OCI-LY3 (cell line): ENCODE measurements around the gene BASP1.
"Not testable (repeated sequence)": the region's sequence is repeated elsewhere in the genome, so short reads cannot be mapped to it uniquely, and the experiment has no call there.

Experiments used
- H2AFZ ChIP-seq: fragments of 200-600, 300-600 bp; shearing (Covaris generic); 2 replicates; pipeline ENCODE4 v1.6.0; 2014; ENCODE audit warnings: antibody characterized with exemption, low read depth, low read length
- H3K27ac ChIP-seq: fragments of 200-600, 300-600 bp; sonication (generic); 2 replicates; pipeline ENCODE4 v1.5.1; 2014; ENCODE audit warnings: mild to moderate bottlenecking, low read length, moderate library complexity, mixed read lengths
- H3K27me3 ChIP-seq: fragments of 200-600, 300-600 bp; sonication (generic); 2 replicates; pipeline ENCODE4 v1.6.1; 2014; ENCODE audit warnings: low read depth, low read length, mixed read lengths
- H3K36me3 ChIP-seq: fragments of 200-600, 300-600 bp; sonication (generic); replicated peaks from 2 replicates; pipeline ENCODE3; 2014; ENCODE audit warnings: low read depth, low read length, mixed read lengths
- H3K4me1 ChIP-seq: fragments of 300-600, 200-600 bp; sonication (generic); 2 replicates; pipeline ENCODE4 v1.6.1; 2014; ENCODE audit warnings: low read length, mixed read lengths
- H3K4me2 ChIP-seq: fragments of 200-600, 300-600 bp; sonication (generic); 2 replicates; pipeline ENCODE4 v1.6.1; 2014; ENCODE audit warnings: low read length, mixed read lengths
- H3K4me3 ChIP-seq: fragments of 300-600, 200-600 bp; sonication (generic); 2 replicates; pipeline ENCODE4 v1.5.1; 2014; ENCODE audit warnings: antibody characterized with exemption, mild to moderate bottlenecking, low read length, moderate library complexity
- H3K79me2 ChIP-seq: fragments of 300-600, 200-600 bp; shearing (Covaris generic); 2 replicates; pipeline ENCODE4 v1.6.1; 2014; ENCODE audit warnings: mild to moderate bottlenecking, low read length, mixed read lengths
- H3K9ac ChIP-seq: fragments of 300-600, 200-600 bp; shearing (Covaris generic); 2 replicates; pipeline ENCODE4 v1.6.0; 2014; ENCODE audit warnings: mild to moderate bottlenecking, low read length, moderate library complexity
- H3K9me3 ChIP-seq: fragments of 200-600, 300-600 bp; shearing (Covaris generic); 2 replicates; pipeline ENCODE4 v1.6.1; 2014; ENCODE audit warnings: low read length, mixed read lengths; ENCODE audit not compliant: insufficient read depth
- H4K20me1 ChIP-seq: fragments of 200-600, 300-600 bp; sonication (generic); 2 replicates; pipeline ENCODE4 v1.6.1; 2016; ENCODE audit warnings: low read length, mixed read lengths; ENCODE audit not compliant: insufficient read depth
- EZH2phosphoT487 ChIP-seq: fragments of 200-600 bp; shearing (Covaris generic); IDR thresholded peaks from 2 replicates; pipeline ENCODE4 v1.6.1; 2018; ENCODE audit warnings: antibody characterized with exemption, mixed run types, low read depth
- TF ChIP-seq, protein P1 (sequence below): fragments of 200-600, 300-600 bp; sonication (generic); IDR thresholded peaks from 2 replicates; pipeline ENCODE4 v1.5.1; 2014; ENCODE audit warnings: antibody characterized with exemption, low read length, low read depth

Gene BASP1

GRCh38 chr5:17308326-17309065, 91.1 kb downstream of the BASP1 start:
- Histone ChIP-seq H3K36me3 (no peaks in the 10 kb centered on the region), H3K4me1 (no peaks in the 10 kb centered on the region), H3K9me3 (no peaks in the 10 kb centered on the region), H4K20me1 (no peaks in the 10 kb centered on the region), H2AFZ (no peak overlapping the region), H3K4me3 (no peak overlapping the region), H3K27ac (no peak overlapping the region), H3K4me2 (no peak overlapping the region), H3K27me3 (no peaks in the 10 kb centered on the region), H3K79me2 (no peaks in the 10 kb centered on the region), H3K9ac (no peak overlapping the region)
- TF ChIP-seq, protein P1, sequence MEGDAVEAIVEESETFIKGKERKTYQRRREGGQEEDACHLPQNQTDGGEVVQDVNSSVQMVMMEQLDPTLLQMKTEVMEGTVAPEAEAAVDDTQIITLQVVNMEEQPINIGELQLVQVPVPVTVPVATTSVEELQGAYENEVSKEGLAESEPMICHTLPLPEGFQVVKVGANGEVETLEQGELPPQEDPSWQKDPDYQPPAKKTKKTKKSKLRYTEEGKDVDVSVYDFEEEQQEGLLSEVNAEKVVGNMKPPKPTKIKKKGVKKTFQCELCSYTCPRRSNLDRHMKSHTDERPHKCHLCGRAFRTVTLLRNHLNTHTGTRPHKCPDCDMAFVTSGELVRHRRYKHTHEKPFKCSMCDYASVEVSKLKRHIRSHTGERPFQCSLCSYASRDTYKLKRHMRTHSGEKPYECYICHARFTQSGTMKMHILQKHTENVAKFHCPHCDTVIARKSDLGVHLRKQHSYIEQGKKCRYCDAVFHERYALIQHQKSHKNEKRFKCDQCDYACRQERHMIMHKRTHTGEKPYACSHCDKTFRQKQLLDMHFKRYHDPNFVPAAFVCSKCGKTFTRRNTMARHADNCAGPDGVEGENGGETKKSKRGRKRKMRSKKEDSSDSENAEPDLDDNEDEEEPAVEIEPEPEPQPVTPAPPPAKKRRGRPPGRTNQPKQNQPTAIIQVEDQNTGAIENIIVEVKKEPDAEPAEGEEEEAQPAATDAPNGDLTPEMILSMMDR = no peak
- TF ChIP-seq EZH2phosphoT487 = no peak

GRCh38 chr5:17309462-17309861, 92.0 kb downstream of the BASP1 start:
- no peak overlapping the region for H3K27ac ChIP-seq
- no peak for TF ChIP-seq EZH2phosphoT487
- TF ChIP-seq, protein P1 = no peak
- H4K20me1 ChIP-seq = no peaks in the 10 kb centered on the region
- H3K9ac ChIP-seq = no peak overlapping the region
- no peaks in the 10 kb centered on the region for H3K27me3 ChIP-seq
- H2AFZ ChIP-seq = no peak overlapping the region
- no peak overlapping the region for H3K4me3 ChIP-seq
- no peaks in the 10 kb centered on the region for H3K9me3 ChIP-seq
- no peak overlapping the region for H3K4me2 ChIP-seq
- no peaks in the 10 kb centered on the region for H3K36me3 ChIP-seq
- H3K79me2 ChIP-seq = no peaks in the 10 kb centered on the region
- no peaks in the 10 kb centered on the region for H3K4me1 ChIP-seq

GRCh38 chr5:17310502-17310901, 93.1 kb downstream of the BASP1 start:
- not testable (repeated sequence) for H2AFZ ChIP-seq, H3K79me2 ChIP-seq, H3K27ac ChIP-seq, H4K20me1 ChIP-seq, H3K36me3 ChIP-seq, H3K27me3 ChIP-seq, H3K9me3 ChIP-seq, H3K4me1 ChIP-seq, H3K4me2 ChIP-seq, H3K9ac ChIP-seq, H3K4me3 ChIP-seq

GRCh38 chr5:17311811-17312210, 94.4 kb downstream of the BASP1 start:
- H3K27ac ChIP-seq, H3K79me2 ChIP-seq, H3K9ac ChIP-seq, H3K9me3 ChIP-seq, H3K4me2 ChIP-seq, H3K36me3 ChIP-seq, H2AFZ ChIP-seq, H4K20me1 ChIP-seq, H3K27me3 ChIP-seq, H3K4me3 ChIP-seq: not testable (repeated sequence)
- peaks cover 22% of the 10 kb centered on the region for H3K4me1 ChIP-seq

- TF ChIP-seq, protein P1 = no peak
- no peak for TF ChIP-seq EZH2phosphoT487
- peaks cover 27% of the 10 kb centered on the region for H3K4me1 ChIP-seq
- H3K79me2 ChIP-seq = no peaks in the 10 kb centered on the region
- H3K27ac ChIP-seq = no peak overlapping the region
- no peak overlapping the region for H2AFZ ChIP-seq
- no peaks in the 10 kb centered on the region for H4K20me1 ChIP-seq
- no peaks in the 10 kb centered on the region for H3K9me3 ChIP-seq
- H3K27me3 ChIP-seq = no peaks in the 10 kb centered on the region
- no peak overlapping the region for H3K4me2 ChIP-seq
- H3K4me3 ChIP-seq = no peak overlapping the region
- H3K9ac ChIP-seq = no peak overlapping the region
- H3K36me3 ChIP-seq = no peaks in the 10 kb centered on the region
These were observed 94.9 kb downstream of the BASP1 start for GRCh38 chr5:17312358-17312757.
